HEK293 (cell line): Measurements from ENCODE around the gene RGS12.

ENCODE experiments used
- CTCF ChIP-seq: fragments of 450-650 bp; formaldehyde crosslinking; IDR thresholded peaks from 2 replicates; pipeline ENCODE4 v1.5.1; 2016; ENCODE audit warnings: missing biosample characterization, missing genetic modification characterization
- ZBTB11 ChIP-seq: fragments of 450-650 bp; formaldehyde crosslinking; conservative IDR thresholded peaks from 2 replicates; pipeline ENCODE4 v1.5.1; 2016; ENCODE audit warnings: low read depth, missing biosample characterization, missing genetic modification characterization
- ZBTB20 ChIP-seq: fragments of 450-650 bp; formaldehyde crosslinking; IDR thresholded peaks from 2 replicates; pipeline ENCODE4 v1.5.1; 2016; ENCODE audit warnings: missing biosample characterization, missing genetic modification characterization
- ZNF350 ChIP-seq: fragments of 450-650 bp; formaldehyde crosslinking; IDR thresholded peaks from 2 replicates; pipeline ENCODE4 v1.5.0; 2017; ENCODE audit warnings: missing biosample characterization, mild to moderate bottlenecking, missing genetic modification characterization
- ZNF777 ChIP-seq: fragments of 450-650 bp; formaldehyde crosslinking; IDR thresholded peaks from 2 replicates; pipeline ENCODE4 v1.5.1; 2017; ENCODE audit warnings: missing biosample characterization, missing genetic modification characterization, borderline replicate concordance
- TF ChIP-seq, protein P1 (sequence below): fragments of 450-650 bp; formaldehyde crosslinking; IDR thresholded peaks from 2 replicates; pipeline ENCODE4 v1.5.1; 2016; ENCODE audit warnings: missing biosample characterization, missing genetic modification characterization, low read depth
- TF ChIP-seq, protein P2 (sequence below): fragments of 450-650 bp; formaldehyde crosslinking; IDR thresholded peaks from 2 replicates; pipeline ENCODE4 v1.5.1; 2016; ENCODE audit warnings: missing biosample characterization, missing genetic modification characterization

GRCh38 chr4:3335385-3335784, 42.6 kb downstream of the RGS12 start:
- TF ChIP-seq ZBTB11 (tag by site-specific recombination) = no peak
- TF ChIP-seq ZBTB20 (tag by site-specific recombination) = no peak
- no peak for TF ChIP-seq CTCF (tag by site-specific recombination)
- TF ChIP-seq, protein P1, sequence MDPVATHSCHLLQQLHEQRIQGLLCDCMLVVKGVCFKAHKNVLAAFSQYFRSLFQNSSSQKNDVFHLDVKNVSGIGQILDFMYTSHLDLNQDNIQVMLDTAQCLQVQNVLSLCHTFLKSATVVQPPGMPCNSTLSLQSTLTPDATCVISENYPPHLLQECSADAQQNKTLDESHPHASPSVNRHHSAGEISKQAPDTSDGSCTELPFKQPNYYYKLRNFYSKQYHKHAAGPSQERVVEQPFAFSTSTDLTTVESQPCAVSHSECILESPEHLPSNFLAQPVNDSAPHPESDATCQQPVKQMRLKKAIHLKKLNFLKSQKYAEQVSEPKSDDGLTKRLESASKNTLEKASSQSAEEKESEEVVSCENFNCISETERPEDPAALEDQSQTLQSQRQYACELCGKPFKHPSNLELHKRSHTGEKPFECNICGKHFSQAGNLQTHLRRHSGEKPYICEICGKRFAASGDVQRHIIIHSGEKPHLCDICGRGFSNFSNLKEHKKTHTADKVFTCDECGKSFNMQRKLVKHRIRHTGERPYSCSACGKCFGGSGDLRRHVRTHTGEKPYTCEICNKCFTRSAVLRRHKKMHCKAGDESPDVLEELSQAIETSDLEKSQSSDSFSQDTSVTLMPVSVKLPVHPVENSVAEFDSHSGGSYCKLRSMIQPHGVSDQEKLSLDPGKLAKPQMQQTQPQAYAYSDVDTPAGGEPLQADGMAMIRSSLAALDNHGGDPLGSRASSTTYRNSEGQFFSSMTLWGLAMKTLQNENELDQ (tag by site-specific recombination) = no peak
- TF ChIP-seq ZNF777 (tag by site-specific recombination) = no peak
- TF ChIP-seq ZNF350 (tag by site-specific recombination) = no peak
- TF ChIP-seq, protein P2, sequence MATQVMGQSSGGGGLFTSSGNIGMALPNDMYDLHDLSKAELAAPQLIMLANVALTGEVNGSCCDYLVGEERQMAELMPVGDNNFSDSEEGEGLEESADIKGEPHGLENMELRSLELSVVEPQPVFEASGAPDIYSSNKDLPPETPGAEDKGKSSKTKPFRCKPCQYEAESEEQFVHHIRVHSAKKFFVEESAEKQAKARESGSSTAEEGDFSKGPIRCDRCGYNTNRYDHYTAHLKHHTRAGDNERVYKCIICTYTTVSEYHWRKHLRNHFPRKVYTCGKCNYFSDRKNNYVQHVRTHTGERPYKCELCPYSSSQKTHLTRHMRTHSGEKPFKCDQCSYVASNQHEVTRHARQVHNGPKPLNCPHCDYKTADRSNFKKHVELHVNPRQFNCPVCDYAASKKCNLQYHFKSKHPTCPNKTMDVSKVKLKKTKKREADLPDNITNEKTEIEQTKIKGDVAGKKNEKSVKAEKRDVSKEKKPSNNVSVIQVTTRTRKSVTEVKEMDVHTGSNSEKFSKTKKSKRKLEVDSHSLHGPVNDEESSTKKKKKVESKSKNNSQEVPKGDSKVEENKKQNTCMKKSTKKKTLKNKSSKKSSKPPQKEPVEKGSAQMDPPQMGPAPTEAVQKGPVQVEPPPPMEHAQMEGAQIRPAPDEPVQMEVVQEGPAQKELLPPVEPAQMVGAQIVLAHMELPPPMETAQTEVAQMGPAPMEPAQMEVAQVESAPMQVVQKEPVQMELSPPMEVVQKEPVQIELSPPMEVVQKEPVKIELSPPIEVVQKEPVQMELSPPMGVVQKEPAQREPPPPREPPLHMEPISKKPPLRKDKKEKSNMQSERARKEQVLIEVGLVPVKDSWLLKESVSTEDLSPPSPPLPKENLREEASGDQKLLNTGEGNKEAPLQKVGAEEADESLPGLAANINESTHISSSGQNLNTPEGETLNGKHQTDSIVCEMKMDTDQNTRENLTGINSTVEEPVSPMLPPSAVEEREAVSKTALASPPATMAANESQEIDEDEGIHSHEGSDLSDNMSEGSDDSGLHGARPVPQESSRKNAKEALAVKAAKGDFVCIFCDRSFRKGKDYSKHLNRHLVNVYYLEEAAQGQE (tag by site-specific recombination) = no peak
